ENCODE measurements around the gene TAF6L. TPM values are rescaled to one million over a fixed set of nuclear protein-coding genes. Genes with fewer than 3 reads are reported as not detected.

The TAF6L gene
- total and polyA plus RNA-seq, 2 donors (not counting 1 experiment from before 2014, with no cell fraction given) = 28.2 to 48.2 TPM

GRCh38 chr11:62805961-62806441 is 34.8 kb downstream of the TAF6L start:
- peaks cover 8 to 24% of the 10 kb centered on the region in 2 experiments for H3K36me3 ChIP-seq (replicated peaks in 1 of 2; ENCODE audit: control extremely low read depth in 1 of 2, control insufficient read depth in 1 of 2, extremely low read depth in 1 of 2, insufficient read depth in 2 of 2, low read length in 1 of 2)
- Mint-ChIP-seq H3K27me3 (no peaks in the 10 kb centered on the region), H3K4me1 (peaks cover 32% of the 10 kb centered on the region), H3K4me3 (peak overlapping the region; percentile 100), H3K27ac (peak overlapping the region; percentile 99), H3K9me3 (ENCODE audit: insufficient read depth) (no peaks in the 10 kb centered on the region)
- ATAC-seq (ENCODE audit: low read depth) = no peak
- H3K9ac ChIP-seq (ENCODE audit: low read length) = peak overlapping the region; percentile 91
- CTCF ChIA-PET = interaction anchor here (0.8 to 1.9 kb wide), 5 partner anchors 12 to 56 kb away, joined by 3 to 10 read pairs (median 3); partner anchors contain the start of genes TEX54 and WDR74
- H3K4me3 ChIP-seq (ENCODE audit: control extremely low read depth in 1 of 5, extremely low read depth in 1 of 5, insufficient read depth in 1 of 5, low read depth in 2 of 5, low read length in 4 of 5) = peak overlapping the region; percentile 67 to 96 (median 81)
- intact Hi-C loops (cut with micrococcal nuclease) = loop anchor here (1.0 kb wide), 6 partner anchors 14 to 56 kb away; partner anchors contain the start of genes TMEM179B, TMEM223 and WDR74
- H3K27me3 ChIP-seq (replicated peaks in 1 of 4; ENCODE audit: control extremely low read depth in 1 of 4, control insufficient read depth in 3 of 4, insufficient read depth in 4 of 4, low read length in 3 of 4) = no peaks in the 10 kb centered on the region
- peaks cover 11 to 25% of the 10 kb centered on the region in 2 donors for H3K4me1 ChIP-seq (ENCODE audit: control insufficient read depth in 2 of 2, insufficient read depth in 2 of 2, low read length in 2 of 2)
- POLR2A ChIA-PET = interaction anchor here (0.6 to 3.4 kb wide), 15 partner anchors 10 to 1458 kb away, joined by 3 to 27 read pairs (median 6); partner anchors contain the start of genes HNRNPUL2, STX5, TEX54 and WDR74
- peak overlapping the region; percentile 82 for H3K4me2 ChIP-seq (replicated peaks; ENCODE audit: low read depth, low read length, poor library complexity, severe bottlenecking)
- H3K79me2 ChIP-seq (ENCODE audit: control insufficient read depth, insufficient read depth, low read length) = peaks cover 39% of the 10 kb centered on the region
- H3K27ac ChIP-seq (ENCODE audit: low read length in 2 of 2) = peak overlapping the region in 1 of 2 donors; percentile 60
- WGBS (ENCODE audit: insufficient coverage) = 14% methylated on average over 4 of the region's 12 CpGs
- peak overlapping the region; percentile 66 for H2AFZ ChIP-seq (ENCODE audit: insufficient read depth, low read depth, low read length, poor library complexity, severe bottlenecking)
- H4K20me1 ChIP-seq (ENCODE audit: control insufficient read depth, insufficient read depth, low read length, poor library complexity, severe bottlenecking) = peaks cover 13% of the 10 kb centered on the region
- H3K9me3 ChIP-seq (ENCODE audit: control extremely low read depth in 1 of 3, control insufficient read depth in 2 of 3, insufficient read depth in 1 of 3, low read length in 2 of 3) = no peaks in the 10 kb centered on the region
- DNase-seq = no peak
- TF ChIP-seq EZH2 (IDR thresholded peaks at IDR 0.05; ENCODE audit: borderline replicate concordance, insufficient read depth, low read depth, low read length, poor library complexity, severe bottlenecking) = no peak
- no peak for TF ChIP-seq CTCF (IDR thresholded peaks at IDR 0.05)

- Histone ChIP-seq H3K79me2 (ENCODE audit: control insufficient read depth, insufficient read depth, low read length) (peaks cover 32% of the 10 kb centered on the region), H3K9me3 (ENCODE audit: control extremely low read depth in 1 of 3, control insufficient read depth in 2 of 3, insufficient read depth in 1 of 3, low read length in 2 of 3) (no peaks in the 10 kb centered on the region), H3K4me2 (replicated peaks; ENCODE audit: low read depth, low read length, poor library complexity, severe bottlenecking) (no peak overlapping the region), H2AFZ (ENCODE audit: insufficient read depth, low read depth, low read length, poor library complexity, severe bottlenecking) (peak overlapping the region; percentile 66), H3K4me3 (ENCODE audit: control extremely low read depth in 1 of 5, extremely low read depth in 1 of 5, insufficient read depth in 1 of 5, low read depth in 2 of 5, low read length in 4 of 5) (no peak overlapping the region), H3K9ac (ENCODE audit: low read length) (no peak overlapping the region), H3K4me1 (ENCODE audit: control insufficient read depth in 2 of 2, insufficient read depth in 2 of 2, low read length in 2 of 2) (peaks cover 11 to 25% of the 10 kb centered on the region in 2 donors), H4K20me1 (ENCODE audit: control insufficient read depth, insufficient read depth, low read length, poor library complexity, severe bottlenecking) (peaks cover 13% of the 10 kb centered on the region), H3K36me3 (replicated peaks in 1 of 2; ENCODE audit: control extremely low read depth in 1 of 2, control insufficient read depth in 1 of 2, extremely low read depth in 1 of 2, insufficient read depth in 2 of 2, low read length in 1 of 2) (peaks cover 1 to 18% of the 10 kb centered on the region in 2 experiments), H3K27ac (ENCODE audit: low read length in 2 of 2) (peak overlapping the region in 1 of 2 donors; percentile 60), H3K27me3 (replicated peaks in 1 of 4; ENCODE audit: control extremely low read depth in 1 of 4, control insufficient read depth in 3 of 4, insufficient read depth in 4 of 4, low read length in 3 of 4) (no peaks in the 10 kb centered on the region)
- Mint-ChIP-seq H3K4me1 (peaks cover 32% of the 10 kb centered on the region), H3K9me3 (ENCODE audit: insufficient read depth) (no peaks in the 10 kb centered on the region), H3K27me3 (no peaks in the 10 kb centered on the region), H3K4me3 (peak overlapping the region; percentile 100), H3K27ac (no peak overlapping the region)
- intact Hi-C loops (cut with micrococcal nuclease) = no loop called here
- ChIA-PET POLR2A (interaction anchor here (1.0 to 3.4 kb wide), 6 partner anchors 10 to 34 kb away, joined by 3 to 27 read pairs (median 8); partner anchors contain the start of genes STX5, TEX54 and WDR74), CTCF (interaction anchor here (1.9 kb wide), 1 partner anchor 20 kb away, joined by 10 read pairs; no protein-coding TSS in a partner anchor)
- WGBS (ENCODE audit: insufficient coverage) = 83% methylated on average over 5 of the region's 5 CpGs
- TF ChIP-seq EZH2 (IDR thresholded peaks at IDR 0.05; ENCODE audit: borderline replicate concordance, insufficient read depth, low read depth, low read length, poor library complexity, severe bottlenecking) (no peak), CTCF (IDR thresholded peaks at IDR 0.05) (no peak)
- ATAC-seq (ENCODE audit: low read depth) (no peak), DNase-seq (no peak)
Measured at GRCh38 chr11:62806611-62807121, 35.5 kb downstream of the TAF6L start.

Data from B cell (primary cell).